ENCODE results near the gene ACY1. TPM values are rescaled to one million over a fixed set of nuclear protein-coding genes. Genes with fewer than 3 reads are reported as not detected.

The ACY1 gene
- polyA plus RNA-seq, 1 of the 3 experiments (the other 2 are of a cell fraction) = 93.0 TPM

GRCh38 chr3:51988286-51989146 lies 5.2 kb downstream of the ACY1 start:
- no peak overlapping the region for H3K4me2 ChIP-seq
- 90% methylated on average over 15 of the region's 15 CpGs for WGBS (ENCODE audit: low lambda C conversion rate)
- CTCF ChIA-PET = no interaction called here

More at GRCh38 chr3:51988286-51989146, 5.2 kb downstream of the ACY1 start:
- no peak overlapping the region; a peak in 1 of 4 replicates for H3K27ac ChIP-seq (ENCODE audit: low read depth in 2 of 2, low read length in 1 of 2)
- POLR2A ChIA-PET = no interaction called here
- no peak overlapping the region for H3K9ac ChIP-seq
- TF ChIP-seq NRF1 (IDR thresholded peaks at IDR 0.05; ENCODE audit: low read depth, low read length) (no peak), YY1 (IDR thresholded peaks at IDR 0.05; ENCODE audit: low read depth) (no peak), REST (IDR thresholded peaks at IDR 0.05; ENCODE audit: low read depth, low read length) (no peak), POLR2AphosphoS5 (IDR thresholded peaks at IDR 0.05; ENCODE audit: low read depth, low read length) (no peak), TAF1 (IDR thresholded peaks at IDR 0.05; ENCODE audit: borderline replicate concordance, low read depth, low read length) (no peak), RXRA (IDR thresholded peaks at IDR 0.05; ENCODE audit: borderline replicate concordance, low read depth) (no peak), ZBTB33 (IDR thresholded peaks at IDR 0.05; ENCODE audit: borderline replicate concordance, low read depth) (no peak), IRF3 (IDR thresholded peaks at IDR 0.05; ENCODE audit: low read depth, low read length) (no peak), SMC3 (IDR thresholded peaks at IDR 0.05; ENCODE audit: low read depth, low read length) (no peak), FOXJ3 (CRISPR knock-in tag; IDR thresholded peaks at IDR 0.05) (no peak), USF2 (IDR thresholded peaks at IDR 0.05; ENCODE audit: borderline replicate concordance, low read depth, low read length) (no peak), NFIC (IDR thresholded peaks at IDR 0.05; ENCODE audit: borderline replicate concordance) (no peak), FOXM1 (IDR thresholded peaks at IDR 0.05; ENCODE audit: low read depth) (no peak), RCOR1 (IDR thresholded peaks at IDR 0.05; ENCODE audit: low read length) (no peak), MXI1 (IDR thresholded peaks at IDR 0.05; ENCODE audit: low read depth, low read length) (no peak), ELF1 (IDR thresholded peaks at IDR 0.05) (no peak), MAX (IDR thresholded peaks at IDR 0.05; ENCODE audit: low read depth) (no peak)
- H3K27me3 ChIP-seq (ENCODE audit: insufficient read depth) = no peaks in the 10 kb centered on the region
- no peak overlapping the region for H3K4me3 ChIP-seq (ENCODE audit: low read depth in 2 of 2, low read length in 1 of 2)
- peaks cover 33% of the 10 kb centered on the region for H3K79me2 ChIP-seq (ENCODE audit: insufficient read depth)
- peaks cover 35% of the 10 kb centered on the region for H3F3A ChIP-seq (replicated peaks; ENCODE audit: insufficient read depth)
- no peaks in the 10 kb centered on the region for H3K9me3 ChIP-seq
- H2AFZ ChIP-seq (ENCODE audit: low read depth) = no peak overlapping the region
- H3K9me2 ChIP-seq = no peaks in the 10 kb centered on the region
- H4K20me1 ChIP-seq (ENCODE audit: insufficient read depth) = 0 out of 2 replicates have a peak, but pooled peaks cover 11% of the 10 kb centered on the region
- H3K4me1 ChIP-seq (ENCODE audit: control insufficient read depth in 1 of 2, insufficient read depth in 2 of 2, low read depth in 1 of 2, low read length in 1 of 2) = peaks cover 3 to 25% of the 10 kb centered on the region in 2 experiments; a peak in 3 of 4 replicates
- peaks cover 10 to 12% of the 10 kb centered on the region in 2 experiments for H3K36me3 ChIP-seq (replicated peaks in 1 of 2; ENCODE audit: control insufficient read depth in 1 of 2, insufficient read depth in 2 of 2, low read length in 1 of 2)
- DNase-seq = no peak
